Activated naive CD8-positive, alpha-beta T cell treated with anti-CD3 and anti-CD28 coated beads, Interleukin-2, amount 50 U/mL, for 24 hours (primary cell): ENCODE data around the gene KRTAP10-7.
"Not testable (repeated sequence)": the region's sequence is repeated elsewhere in the genome, so short reads cannot be mapped to it uniquely, and the experiment has no call there.

Experiments
- ATAC-seq: fragments of 150-1000 bp; cut with Tn5 transposase; one replicate; pipeline ENCODE4 v1.10.0; 2021
- DNase-seq: peaks from one replicate; pipeline ENCODE4 v3.0.0; 2021
- H3K27ac Mint-ChIP-seq: one replicate; pipeline ENCODE4 v1.8.0; 2021; ENCODE audit warnings: mild to moderate bottlenecking, mixed read lengths
- H3K27me3 Mint-ChIP-seq: one replicate; pipeline ENCODE4 v1.8.0; 2021; ENCODE audit warnings: mixed read lengths
- H3K36me3 Mint-ChIP-seq: one replicate; pipeline ENCODE4 v1.8.0; 2021; ENCODE audit warnings: low read depth, mixed read lengths
- H3K4me1 Mint-ChIP-seq: one replicate; pipeline ENCODE4 v1.8.0; 2021; ENCODE audit warnings: mixed read lengths
- H3K4me3 Mint-ChIP-seq: one replicate; pipeline ENCODE4 v1.8.0; 2021; ENCODE audit warnings: mild to moderate bottlenecking, moderate library complexity, mixed read lengths
- H3K9me3 Mint-ChIP-seq: one replicate; pipeline ENCODE4 v1.8.0; 2021; ENCODE audit warnings: mixed read lengths

KRTAP10-7 gene

DNA sequence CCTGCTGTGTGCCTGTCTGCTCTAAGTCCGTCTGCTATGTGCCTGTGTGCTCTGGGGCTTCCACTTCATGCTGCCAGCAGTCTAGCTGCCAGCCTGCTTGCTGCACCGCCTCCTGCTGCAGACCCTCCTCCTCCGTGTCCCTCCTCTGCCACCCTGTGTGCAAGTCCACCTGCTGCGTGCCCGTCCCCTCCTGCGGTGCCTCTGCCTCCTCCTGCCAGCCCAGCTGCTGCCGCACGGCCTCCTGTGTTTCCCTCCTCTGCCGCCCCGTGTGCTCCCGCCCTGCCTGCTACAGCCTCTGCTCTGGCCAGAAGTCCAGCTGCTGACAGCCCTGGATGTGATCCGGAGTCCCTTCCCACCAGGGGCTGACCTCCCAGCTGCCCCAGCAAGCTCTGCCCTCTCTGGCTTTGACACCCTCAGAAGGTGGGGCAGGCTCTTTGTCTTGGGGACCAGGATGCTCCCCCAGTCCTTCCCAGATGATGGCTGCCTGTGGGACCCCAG lies 37.5 kb downstream of the KRTAP10-7 start:
- H3K27ac Mint-ChIP-seq, H3K4me1 Mint-ChIP-seq, H3K27me3 Mint-ChIP-seq, ATAC-seq, H3K36me3 Mint-ChIP-seq, H3K4me3 Mint-ChIP-seq, DNase-seq: not testable (repeated sequence)
- H3K9me3 Mint-ChIP-seq, result peaks cover 29% of the 10 kb centered on the region

DNA sequence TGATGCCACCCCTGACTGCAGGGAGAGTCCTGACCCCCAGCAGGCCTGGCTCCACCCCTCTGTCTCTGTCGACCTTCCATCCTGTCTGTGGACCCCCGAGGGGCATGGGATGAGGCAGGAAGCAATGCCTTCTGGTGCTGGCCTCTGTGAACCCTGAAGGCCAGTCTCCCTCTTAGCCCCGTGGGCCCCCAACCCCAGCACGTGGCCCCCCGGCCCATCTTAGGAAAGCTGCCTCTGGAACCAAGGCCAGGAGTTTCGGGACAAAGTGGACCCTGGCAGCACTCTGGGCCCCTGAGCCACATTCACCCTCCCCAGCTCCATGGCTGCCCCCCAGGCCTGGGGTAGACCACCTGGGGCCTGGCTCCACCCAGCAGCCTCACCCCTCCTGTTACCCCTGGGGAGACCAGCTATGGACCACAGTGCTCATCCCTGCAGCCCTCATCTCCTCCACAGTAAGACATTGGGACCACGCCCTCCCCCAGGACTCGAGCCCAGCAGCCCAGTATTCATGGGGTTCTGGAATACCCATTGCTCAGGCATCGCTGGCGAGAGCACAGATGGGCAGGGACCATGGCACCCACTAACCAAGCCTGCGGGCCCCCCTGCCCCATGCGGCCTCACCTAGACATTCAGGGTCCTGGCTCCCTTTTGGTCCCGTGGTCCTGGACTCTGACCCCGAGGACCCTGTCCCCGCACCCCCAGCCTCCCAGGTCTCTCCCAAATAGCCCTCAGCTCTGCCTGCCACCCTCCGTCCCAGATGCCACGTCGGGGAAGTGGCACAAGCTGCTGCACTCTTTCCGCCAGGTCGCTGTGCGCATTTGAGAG lies 38.3 kb downstream of the KRTAP10-7 start:
- not testable (repeated sequence) for H3K27me3 Mint-ChIP-seq, DNase-seq, H3K4me3 Mint-ChIP-seq, ATAC-seq, H3K27ac Mint-ChIP-seq, H3K4me1 Mint-ChIP-seq, H3K36me3 Mint-ChIP-seq
- peaks cover 30% of the 10 kb centered on the region for H3K9me3 Mint-ChIP-seq

DNA sequence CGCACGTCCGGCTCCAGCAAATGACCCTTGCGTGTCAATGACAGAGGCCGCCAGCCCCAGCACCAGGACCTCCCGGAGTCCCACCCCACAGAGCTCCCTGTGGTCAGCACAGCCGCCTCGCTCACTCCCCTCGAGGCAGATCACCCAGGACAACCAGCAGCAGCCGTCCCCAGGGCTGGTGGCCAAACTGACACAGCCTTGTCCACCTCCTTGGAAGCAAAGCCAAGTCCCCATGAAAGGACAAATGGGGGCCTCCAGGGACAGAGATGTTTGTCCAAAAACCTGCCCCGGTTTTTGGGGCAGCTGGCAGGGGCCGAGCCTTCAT lies 38.9 kb downstream of the KRTAP10-7 start:
- ATAC-seq (no peak), DNase-seq (no peak)
- H3K4me3 Mint-ChIP-seq, result no peak overlapping the region
- H3K27ac Mint-ChIP-seq, result no peak overlapping the region
- H3K4me1 Mint-ChIP-seq, result no peaks in the 10 kb centered on the region
- H3K9me3 Mint-ChIP-seq, result peaks cover 34% of the 10 kb centered on the region
- H3K27me3 Mint-ChIP-seq, result no peaks in the 10 kb centered on the region
- peaks cover 10% of the 10 kb centered on the region for H3K36me3 Mint-ChIP-seq

DNA sequence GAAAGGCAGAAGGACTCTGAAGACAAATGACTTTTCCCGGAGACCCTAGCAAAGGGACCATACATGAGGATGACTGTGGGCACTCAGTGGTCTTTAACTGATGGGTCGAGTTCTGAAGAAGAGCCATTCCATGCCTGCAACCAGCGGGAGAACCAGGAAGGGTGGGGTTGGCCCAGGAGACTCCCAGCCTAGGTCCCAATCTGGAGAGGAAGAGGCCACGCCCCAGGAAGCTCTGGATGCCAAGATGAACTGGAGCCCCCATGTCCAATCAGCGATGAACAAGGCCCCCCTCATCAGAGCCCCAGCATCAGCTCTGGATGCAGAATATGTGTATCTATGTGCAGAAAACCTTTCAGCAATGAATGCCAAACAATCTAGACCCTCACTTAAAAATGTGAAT lies 40.4 kb downstream of the KRTAP10-7 start:
- H3K27ac Mint-ChIP-seq, result no peak overlapping the region
- H3K27me3 Mint-ChIP-seq, result no peaks in the 10 kb centered on the region
- H3K4me1 Mint-ChIP-seq, result no peaks in the 10 kb centered on the region
- DNase-seq (no peak), ATAC-seq (no peak)
- H3K36me3 Mint-ChIP-seq, result peaks cover 17% of the 10 kb centered on the region
- peaks cover 38% of the 10 kb centered on the region for H3K9me3 Mint-ChIP-seq
- H3K4me3 Mint-ChIP-seq, result no peak overlapping the region

DNA sequence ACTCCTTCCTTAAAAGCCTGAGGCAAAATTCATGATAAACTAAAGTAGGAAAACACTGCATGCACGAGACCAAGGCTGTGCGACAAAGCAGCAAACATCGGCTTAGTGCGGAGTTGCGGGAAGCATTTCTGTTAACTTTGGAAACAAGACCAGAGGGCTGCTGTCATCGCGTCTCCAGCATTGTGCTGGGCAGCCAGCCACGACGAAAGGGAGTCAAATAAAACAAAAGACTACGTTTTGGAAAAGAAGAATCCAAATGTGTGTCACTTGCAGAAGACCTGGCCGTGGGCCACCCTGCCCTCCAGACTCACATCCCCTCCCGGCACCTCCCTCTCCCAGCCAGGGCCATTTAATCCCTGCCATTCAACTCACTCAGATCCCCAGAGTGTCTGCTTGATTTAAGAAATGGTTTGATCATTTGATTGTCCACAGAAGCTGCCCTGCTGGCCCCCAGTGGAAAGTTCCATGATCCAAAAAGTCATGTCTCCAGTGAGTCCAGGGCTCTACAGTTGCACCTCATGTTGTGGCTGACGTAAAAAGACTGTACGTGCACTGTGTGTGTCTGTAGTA lies 43.4 kb downstream of the KRTAP10-7 start:
- no peak overlapping the region for H3K27ac Mint-ChIP-seq
- H3K36me3 Mint-ChIP-seq, result peaks cover 17% of the 10 kb centered on the region
- no peak overlapping the region for H3K4me3 Mint-ChIP-seq
- H3K9me3 Mint-ChIP-seq, result peaks cover 38% of the 10 kb centered on the region
- ATAC-seq, result no peak
- no peaks in the 10 kb centered on the region for H3K27me3 Mint-ChIP-seq
- no peaks in the 10 kb centered on the region for H3K4me1 Mint-ChIP-seq
- no peak for DNase-seq

DNA sequence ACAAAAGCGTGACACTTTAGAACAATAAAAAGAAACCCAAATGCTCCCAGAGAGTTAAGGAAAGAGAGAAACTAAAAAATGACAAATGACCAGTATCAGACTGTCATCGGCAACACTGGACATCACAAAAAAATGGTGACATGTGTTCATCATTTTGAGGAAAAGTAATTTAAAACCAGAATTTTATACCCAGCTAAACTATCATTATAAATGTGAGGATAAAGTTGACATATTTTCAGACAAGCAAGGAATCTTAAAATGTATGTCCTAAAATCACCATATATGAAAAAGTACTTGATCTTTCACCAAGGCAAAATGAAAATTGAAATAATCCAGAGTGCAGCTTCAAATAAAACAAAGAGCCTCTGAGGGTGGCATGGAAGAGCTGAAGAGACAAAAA lies 44.5 kb downstream of the KRTAP10-7 start:
- H3K36me3 Mint-ChIP-seq, result peaks cover 17% of the 10 kb centered on the region
- H3K4me3 Mint-ChIP-seq, result no peak overlapping the region
- no peak overlapping the region for H3K27ac Mint-ChIP-seq
- H3K4me1 Mint-ChIP-seq, result no peaks in the 10 kb centered on the region
- DNase-seq (no peak), ATAC-seq (no peak)
- no peaks in the 10 kb centered on the region for H3K27me3 Mint-ChIP-seq
- H3K9me3 Mint-ChIP-seq, result peaks cover 38% of the 10 kb centered on the region

DNA sequence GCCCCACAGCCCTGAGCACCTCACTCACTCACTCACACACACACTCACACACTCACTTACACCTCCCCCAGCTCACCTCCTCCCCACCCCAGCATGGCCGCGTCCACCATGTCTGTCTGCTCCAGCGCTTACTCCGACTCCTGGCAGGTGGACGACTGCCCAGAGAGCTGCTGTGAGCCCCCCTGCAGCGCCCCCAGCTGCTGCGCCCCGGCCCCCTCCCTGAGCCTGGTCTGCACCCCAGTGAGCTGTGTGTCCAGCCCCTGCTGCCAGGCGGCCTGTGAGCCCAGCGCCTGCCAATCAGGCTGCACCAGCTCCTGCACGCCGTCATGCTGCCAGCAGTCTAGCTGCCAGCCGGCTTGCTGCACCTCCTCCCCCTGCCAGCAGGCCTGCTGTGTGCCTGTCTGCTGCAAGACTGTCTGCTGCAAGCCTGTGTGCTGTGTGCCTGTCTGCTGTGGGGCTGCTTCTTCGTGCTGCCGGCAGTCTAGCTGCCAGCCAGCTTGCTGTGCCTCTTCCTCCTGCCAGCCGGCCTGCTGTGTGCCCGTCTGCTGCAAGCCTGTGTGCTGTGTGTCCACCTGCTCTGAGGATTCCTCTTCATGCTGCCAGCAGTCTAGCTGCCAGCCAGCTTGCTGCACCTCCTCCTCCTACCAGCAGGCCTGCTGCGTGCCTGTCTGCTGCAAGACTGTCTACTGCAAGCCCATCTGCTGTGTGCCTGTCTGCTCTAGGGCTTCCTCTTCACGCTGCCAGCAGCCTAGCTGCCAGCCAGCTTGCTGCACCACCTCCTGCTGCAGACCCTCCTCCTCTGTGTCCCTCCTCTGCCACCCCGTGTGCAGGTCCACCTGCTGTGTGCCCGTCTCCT lies 46.2 kb downstream of the KRTAP10-7 start, which contains the start of gene KRTAP10-11:
Gene KRTAP10-11, plus strand, starts transcription at position 49 of the 856 bp plus-strand sequence. Its CDS starts 45 bp downstream, at position 94.
- H3K4me1 Mint-ChIP-seq, H3K4me3 Mint-ChIP-seq, ATAC-seq, H3K27me3 Mint-ChIP-seq, DNase-seq, H3K27ac Mint-ChIP-seq: not testable (repeated sequence)
- peaks cover 17% of the 10 kb centered on the region for H3K36me3 Mint-ChIP-seq
- peaks cover 30% of the 10 kb centered on the region for H3K9me3 Mint-ChIP-seq

DNA sequence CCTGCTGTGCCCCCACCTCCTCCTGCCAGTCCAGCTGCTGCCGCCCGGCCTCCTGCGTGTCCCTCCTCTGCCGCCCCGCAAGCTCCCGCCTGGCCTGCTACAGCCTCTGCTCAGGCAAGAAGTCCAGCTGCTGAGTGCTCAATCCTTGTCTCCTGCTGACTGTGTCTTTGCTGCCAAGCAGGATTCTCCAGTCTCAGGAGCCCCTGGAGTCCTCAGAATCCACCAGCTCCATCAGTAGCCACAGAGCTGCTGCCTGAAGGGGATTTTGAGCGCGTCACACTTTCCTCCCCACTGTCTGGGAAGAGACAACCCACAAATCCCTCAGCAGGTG lies 46.8 kb downstream of the KRTAP10-7 start:
- H3K27ac Mint-ChIP-seq, result no peak overlapping the region
- no peak overlapping the region for H3K4me3 Mint-ChIP-seq
- ATAC-seq, result no peak

DNA sequence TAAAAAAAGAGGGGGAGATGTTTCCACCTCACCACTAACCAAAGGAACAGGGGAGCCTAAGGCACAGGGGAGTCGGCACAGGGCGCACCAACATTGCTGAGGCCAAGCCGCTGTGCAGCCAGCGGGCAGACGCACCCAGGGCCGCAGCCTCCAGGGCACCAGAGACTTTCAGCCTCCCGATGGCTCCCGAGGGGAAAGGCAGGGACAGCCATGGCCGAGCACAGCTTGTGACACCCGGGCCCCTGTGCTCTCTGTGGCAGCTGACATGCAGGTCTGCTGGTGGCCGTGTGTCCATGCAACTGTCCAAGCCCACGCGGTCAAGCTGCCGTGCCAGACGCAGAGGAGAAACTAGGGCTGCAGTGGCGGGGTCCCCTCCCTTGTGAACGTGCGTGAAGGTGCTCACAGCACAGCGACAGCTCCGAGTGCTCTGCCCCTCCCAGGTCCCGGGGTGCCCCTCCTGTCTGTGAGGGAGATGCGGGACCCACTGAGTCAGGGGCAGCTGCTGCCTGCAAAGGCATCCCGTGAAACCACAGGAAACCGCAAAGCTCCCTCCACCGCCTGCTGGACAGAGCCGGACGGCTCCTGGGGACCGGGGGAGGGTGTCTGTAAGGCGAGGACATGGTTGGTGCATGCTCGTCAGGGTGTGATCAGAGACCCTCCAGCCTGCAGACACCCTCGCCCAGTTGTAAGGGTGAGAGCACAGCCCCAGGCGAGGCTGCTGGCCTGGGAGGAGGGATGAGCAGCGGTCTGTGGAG lies 48.3 kb downstream of the KRTAP10-7 start:
- Mint-ChIP-seq H3K4me1 (peaks cover 3% of the 10 kb centered on the region), H3K36me3 (peaks cover 12% of the 10 kb centered on the region), H3K27me3 (no peaks in the 10 kb centered on the region), H3K27ac (no peak overlapping the region), H3K9me3 (peaks cover 15% of the 10 kb centered on the region), H3K4me3 (no peak overlapping the region)
- no peak for DNase-seq
- ATAC-seq, result no peak

More for the DNA sequence above, 46.8 kb downstream of the KRTAP10-7 start:
- peaks cover 27% of the 10 kb centered on the region for H3K9me3 Mint-ChIP-seq
- H3K27me3 Mint-ChIP-seq, result no peaks in the 10 kb centered on the region
- H3K36me3 Mint-ChIP-seq, result peaks cover 17% of the 10 kb centered on the region
- H3K4me1 Mint-ChIP-seq, result no peaks in the 10 kb centered on the region
- DNase-seq, result no peak

DNA sequence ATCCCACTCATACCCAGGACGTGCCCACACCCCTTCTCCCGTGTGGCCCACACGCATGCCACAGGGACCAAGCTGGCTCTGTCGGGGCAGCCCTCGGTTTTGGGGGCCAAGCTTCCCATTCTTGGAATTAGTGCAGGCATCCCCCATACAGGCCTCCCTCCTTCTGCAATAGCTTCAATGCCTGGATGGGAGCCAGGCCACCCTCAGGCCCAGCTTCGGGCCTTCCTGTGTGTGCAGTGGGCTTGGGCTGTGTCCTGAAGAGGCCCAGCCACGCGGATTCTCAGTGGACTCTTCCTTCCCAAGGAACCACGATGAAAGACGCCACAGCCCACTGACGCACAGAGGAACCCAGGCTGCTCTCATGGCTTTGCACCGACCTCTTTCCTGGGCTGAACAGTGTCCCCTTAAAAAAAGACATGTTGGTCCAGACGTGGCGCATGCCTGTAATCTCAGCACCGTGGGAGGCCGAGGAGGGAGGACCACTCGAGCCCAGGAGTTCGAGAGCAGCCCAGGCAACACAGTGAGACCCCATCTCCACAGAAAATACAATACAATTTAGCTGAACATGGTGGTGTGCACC lies 49.2 kb downstream of the KRTAP10-7 start:
- Mint-ChIP-seq H3K27me3 (no peaks in the 10 kb centered on the region), H3K27ac (no peak overlapping the region), H3K4me3 (no peak overlapping the region), H3K9me3 (peaks cover 6% of the 10 kb centered on the region), H3K36me3 (peaks cover 6% of the 10 kb centered on the region), H3K4me1 (peaks cover 11% of the 10 kb centered on the region)
- ATAC-seq (no peak), DNase-seq (no peak)

DNA sequence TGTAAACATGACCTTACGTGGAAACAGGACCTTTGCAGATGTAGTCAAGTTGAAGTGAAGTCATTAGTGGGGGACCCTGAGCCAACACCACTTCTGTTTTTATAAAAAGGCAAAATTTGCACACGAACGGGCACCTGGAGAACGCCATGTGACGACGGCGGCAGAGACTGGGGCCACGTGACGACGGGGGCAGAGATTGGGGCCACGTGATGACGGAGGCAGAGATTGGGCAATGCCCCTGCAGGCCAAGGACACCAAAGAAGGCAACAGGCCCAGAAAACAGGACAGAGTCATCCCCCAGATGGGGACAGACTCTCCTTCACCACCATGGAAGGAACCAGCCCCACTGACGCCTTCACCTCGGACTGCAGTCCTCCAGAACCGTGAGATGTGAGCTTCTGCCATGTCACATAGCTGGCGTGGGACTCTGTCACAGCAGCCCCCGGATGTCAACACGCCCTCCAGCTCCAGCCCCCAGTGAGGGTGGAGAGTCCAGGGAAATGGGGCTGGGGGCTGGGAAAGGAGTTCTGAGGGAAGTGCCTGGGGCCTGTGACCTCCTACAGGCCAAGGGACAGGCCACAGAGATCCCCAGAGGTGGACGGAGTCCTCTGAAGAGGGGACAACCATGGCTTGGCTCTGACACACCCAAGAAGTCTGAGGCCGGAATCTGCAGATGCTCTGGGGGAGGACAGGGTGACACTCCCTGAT lies 50.0 kb downstream of the KRTAP10-7 start:
- Mint-ChIP-seq H3K36me3 (peaks cover 2% of the 10 kb centered on the region), H3K27me3 (no peaks in the 10 kb centered on the region), H3K4me3 (no peak overlapping the region), H3K9me3 (no peaks in the 10 kb centered on the region), H3K4me1 (peaks cover 18% of the 10 kb centered on the region), H3K27ac (no peak overlapping the region)
- no peak for DNase-seq
- ATAC-seq, result no peak

DNA sequence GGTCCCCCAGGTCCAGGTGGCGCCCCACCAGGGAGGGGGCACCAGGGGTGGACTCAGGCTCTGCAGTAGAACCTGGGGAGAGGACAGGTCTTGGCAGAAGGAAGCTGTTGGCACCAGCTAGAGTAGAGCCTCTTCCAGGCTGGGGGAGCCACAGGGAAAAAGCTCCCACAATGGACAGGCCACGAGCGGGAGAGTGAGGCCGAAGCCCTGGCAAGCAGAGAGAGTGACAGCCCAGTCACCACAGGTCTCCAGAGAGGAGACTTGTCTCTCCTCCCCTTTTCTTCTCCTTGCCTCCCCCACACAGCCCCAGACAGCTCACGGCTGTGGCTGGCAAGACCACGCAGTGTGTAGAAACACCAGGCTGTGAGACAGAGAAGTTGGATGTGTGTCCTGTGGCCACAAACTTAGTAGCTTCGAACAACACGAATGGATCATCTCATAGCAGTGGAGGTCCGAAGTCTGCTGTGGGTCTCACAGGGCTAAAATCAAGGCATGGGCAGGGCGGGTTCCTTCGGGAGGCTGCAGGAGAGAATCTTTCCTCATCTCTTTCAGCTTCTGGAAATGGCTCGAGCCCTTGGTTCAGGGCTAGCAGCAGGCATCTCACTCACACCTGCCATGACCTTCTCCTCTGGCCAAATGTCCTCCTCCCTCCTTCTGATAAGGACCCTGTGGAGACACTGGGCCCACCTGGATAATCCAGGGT lies 50.7 kb downstream of the KRTAP10-7 start:
- Mint-ChIP-seq H3K9me3 (peaks cover 4% of the 10 kb centered on the region), H3K27me3 (no peaks in the 10 kb centered on the region), H3K4me1 (peaks cover 18% of the 10 kb centered on the region), H3K36me3 (no peaks in the 10 kb centered on the region), H3K4me3 (no peak overlapping the region), H3K27ac (no peak overlapping the region)
- DNase-seq (no peak), ATAC-seq (no peak)
